NCI-H187 treated with DMSO at 0.1 percent for 48 hours (cell line): ENCODE measurements around the gene ATAD3B.
"Not testable (repeated sequence)": the region's sequence is repeated elsewhere in the genome, so short reads cannot be mapped to it uniquely, and the experiment has no call there.

Source experiments
- DNase-seq: peaks from one replicate; lab custom pipeline; 2025; lab: John Stamatoyannopoulos, UW

The ATAD3B gene

GRCh38 chr1:1479547-1480487, 8.3 kb downstream of the ATAD3B start:
- DNase-seq, result no peak

GRCh38 chr1:1480488-1480867, 8.9 kb downstream of the ATAD3B start:
- DNase-seq, result not testable (repeated sequence)

DNA sequence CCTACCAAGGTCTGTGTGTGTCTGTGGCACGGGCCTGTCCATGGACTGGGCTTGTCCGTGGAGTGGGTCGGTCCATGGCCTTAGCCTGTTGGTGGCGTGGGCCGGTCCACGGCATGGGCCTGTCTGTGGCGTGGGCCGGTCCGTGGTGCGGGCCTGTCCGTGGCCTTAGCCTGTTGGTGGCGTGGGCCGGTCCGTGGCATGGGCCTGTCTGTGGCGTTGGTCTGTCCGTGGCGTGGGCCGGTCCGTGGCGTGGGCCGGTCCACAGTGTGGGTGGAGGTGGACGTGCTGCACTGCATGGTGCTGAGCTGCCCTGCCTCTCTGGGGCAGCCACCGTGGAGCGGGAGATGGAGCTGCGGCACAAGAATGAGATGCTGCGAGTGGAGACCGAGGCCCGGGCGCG, 10.2 kb downstream of the ATAD3B start:
- DNase-seq, result not testable (repeated sequence)

DNA sequence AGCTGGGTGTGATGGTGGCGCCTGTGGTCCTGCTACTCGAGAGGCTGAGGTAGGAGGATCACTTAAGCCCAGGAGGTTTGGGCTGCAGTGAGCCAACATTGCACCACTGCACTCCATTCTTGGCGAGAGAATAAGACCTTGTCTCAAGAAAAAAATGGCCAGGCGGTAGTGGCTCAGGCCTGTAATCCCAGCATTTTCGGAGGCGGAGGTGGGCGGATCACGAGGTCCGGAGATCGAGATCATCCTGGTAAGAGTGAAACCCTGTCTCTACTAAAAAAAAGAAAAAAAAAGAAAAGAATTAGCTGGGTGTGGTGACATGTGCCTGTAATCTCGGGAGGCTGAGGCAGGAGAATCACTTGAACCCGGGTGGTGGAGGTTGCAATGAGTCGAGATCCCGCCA, 11.3 kb downstream of the ATAD3B start:
- no peak for DNase-seq

DNA sequence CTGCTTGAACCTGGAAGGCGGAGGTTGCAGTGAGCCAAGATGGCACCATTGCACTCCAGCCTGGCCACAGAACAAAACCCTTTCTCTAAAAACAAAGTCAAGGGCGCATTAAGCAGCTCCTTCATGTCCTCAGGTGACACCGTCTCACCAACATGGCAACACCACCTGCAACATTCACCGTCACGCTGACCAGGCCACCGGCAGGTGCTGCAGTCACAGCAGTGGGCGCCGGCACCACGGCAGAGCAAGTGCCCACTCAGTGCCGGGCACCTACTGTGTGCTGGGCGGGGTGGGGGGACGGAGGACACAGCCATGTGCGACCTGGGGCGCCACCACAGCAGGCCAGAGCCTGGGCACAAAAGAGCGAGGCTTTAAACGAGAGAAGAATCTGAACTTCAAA, 12.1 kb downstream of the ATAD3B start:
- DNase-seq, result no peak

GRCh38 chr1:1484976-1485750, 13.6 kb downstream of the ATAD3B start:
- not testable (repeated sequence) for DNase-seq

- not testable (repeated sequence) for DNase-seq
These were observed 14.3 kb downstream of the ATAD3B start for GRCh38 chr1:1485755-1486317.

GRCh38 chr1:1487701-1488100, 16.1 kb downstream of the ATAD3B start:
- no peak for DNase-seq

- DNase-seq, result no peak
These were observed 17.7 kb downstream of the ATAD3B start for GRCh38 chr1:1489231-1489630.

- DNase-seq, result no peak
These were observed 18.3 kb downstream of the ATAD3B start for GRCh38 chr1:1489861-1490260.

- no peak for DNase-seq
These were observed 19.2 kb downstream of the ATAD3B start for GRCh38 chr1:1490633-1491230.

DNA sequence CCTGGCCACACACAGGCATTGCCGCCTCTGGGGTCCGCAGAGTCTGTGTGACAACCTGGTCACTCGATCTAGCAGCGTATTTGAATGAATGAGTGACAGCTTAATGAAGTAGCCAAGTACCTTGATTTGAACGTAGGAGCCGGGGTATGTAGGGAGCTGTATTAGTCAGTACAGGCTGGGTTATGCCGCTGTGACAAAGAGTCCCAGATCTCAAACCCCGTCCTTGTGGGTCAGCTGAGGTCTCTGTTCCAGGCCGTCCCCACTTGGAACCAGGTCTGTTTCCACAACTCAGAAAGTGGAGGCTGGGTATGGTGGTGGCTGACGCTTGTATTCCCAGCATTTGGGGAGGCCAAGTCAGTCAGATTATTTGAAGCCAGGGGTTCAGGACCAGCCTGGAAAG, 20.0 kb downstream of the ATAD3B start:
- no peak for DNase-seq

DNA sequence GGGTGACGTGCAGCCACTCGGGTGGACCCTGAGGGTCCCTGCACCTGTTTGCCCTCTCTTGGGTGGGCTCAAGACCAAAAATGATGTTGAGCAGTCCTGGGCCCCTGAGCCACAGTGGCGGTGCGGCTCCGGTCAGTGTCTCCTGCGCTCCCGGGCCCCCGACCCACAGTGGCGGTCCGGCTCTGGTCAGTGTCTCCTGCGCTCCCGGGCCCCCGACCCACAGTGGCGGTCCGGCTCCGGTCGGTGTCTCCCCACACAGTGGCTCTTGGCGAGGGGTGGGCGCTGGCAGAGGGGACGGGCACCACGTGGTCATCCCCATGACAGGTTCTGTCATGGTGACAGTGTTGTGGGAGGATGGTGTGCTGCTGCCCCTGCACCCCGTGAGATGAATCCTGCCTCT, 22.7 kb downstream of the ATAD3B start:
- not testable (repeated sequence) for DNase-seq

GRCh38 chr1:1495461-1495975, 24.0 kb downstream of the ATAD3B start:
- DNase-seq, result not testable (repeated sequence)

GRCh38 chr1:1504777-1505365, 33.3 kb downstream of the ATAD3B start:
- peak; percentile 59 for DNase-seq

GRCh38 chr1:1505366-1505798, 33.8 kb downstream of the ATAD3B start:
- DNase-seq, result not testable (repeated sequence)

DNA sequence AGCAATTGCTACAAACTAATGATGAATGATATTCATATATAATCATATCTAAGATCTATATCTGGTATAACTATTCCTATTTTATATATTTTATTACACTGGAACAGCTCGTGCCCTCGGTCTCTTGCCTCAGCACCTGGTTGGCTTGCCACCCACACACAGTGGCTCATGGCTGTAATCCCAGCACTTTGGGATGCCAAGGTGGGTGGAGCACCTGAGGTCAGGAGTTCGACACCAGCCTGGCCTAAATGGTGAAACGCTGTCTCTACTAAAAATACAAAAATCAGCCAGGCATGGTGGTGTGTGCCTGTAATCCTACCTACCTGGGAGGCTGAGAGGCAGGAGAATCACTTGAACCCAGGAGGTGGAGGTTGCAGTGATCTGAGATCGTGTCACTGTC, 34.2 kb downstream of the ATAD3B start:
- not testable (repeated sequence) for DNase-seq

DNA sequence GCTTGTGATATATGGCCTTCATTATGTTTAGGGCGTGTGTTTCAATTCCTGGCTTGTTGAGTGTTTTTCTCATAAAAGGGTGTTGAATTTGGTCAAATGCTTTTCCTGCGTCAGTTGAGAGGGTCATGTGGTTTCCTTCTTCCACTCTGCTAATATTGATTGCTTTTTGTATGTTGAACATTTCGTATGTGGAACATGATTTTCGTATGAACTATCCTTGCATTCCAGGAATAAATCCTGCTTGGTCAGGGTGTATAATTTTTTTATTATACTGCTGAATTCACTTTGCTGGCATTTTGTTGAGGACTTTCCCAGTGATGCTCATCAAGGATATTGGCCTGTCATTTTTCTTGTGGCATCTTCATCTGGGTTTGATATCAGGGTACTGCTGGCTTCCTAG, 35.7 kb downstream of the ATAD3B start:
- no peak for DNase-seq

GRCh38 chr1:1508775-1509464, 37.4 kb downstream of the ATAD3B start:
- DNase-seq, result not testable (repeated sequence)

DNA sequence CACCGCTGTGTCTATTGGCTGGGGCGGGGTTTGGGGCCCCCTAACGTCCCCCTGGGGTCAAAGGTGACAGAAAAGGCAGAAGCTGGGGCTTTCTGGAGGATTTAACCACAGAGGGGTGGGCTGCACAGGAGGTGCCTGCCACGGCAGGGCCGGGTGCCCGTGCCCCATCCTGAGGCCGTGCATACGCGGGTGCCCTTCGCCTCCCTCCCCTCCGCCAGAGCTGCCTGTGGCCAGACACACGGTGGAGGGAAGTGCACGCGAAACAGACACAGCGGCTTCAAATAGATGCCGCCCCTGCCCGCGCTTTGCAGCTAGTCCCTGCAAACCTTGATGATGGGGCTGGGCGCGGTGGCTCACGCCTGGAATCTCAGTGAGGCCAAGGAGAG, 37.9 kb downstream of the ATAD3B start:
- DNase-seq, result not testable (repeated sequence)
